ENCODE data around the gene HECW1.

Gene HECW1

DNA sequence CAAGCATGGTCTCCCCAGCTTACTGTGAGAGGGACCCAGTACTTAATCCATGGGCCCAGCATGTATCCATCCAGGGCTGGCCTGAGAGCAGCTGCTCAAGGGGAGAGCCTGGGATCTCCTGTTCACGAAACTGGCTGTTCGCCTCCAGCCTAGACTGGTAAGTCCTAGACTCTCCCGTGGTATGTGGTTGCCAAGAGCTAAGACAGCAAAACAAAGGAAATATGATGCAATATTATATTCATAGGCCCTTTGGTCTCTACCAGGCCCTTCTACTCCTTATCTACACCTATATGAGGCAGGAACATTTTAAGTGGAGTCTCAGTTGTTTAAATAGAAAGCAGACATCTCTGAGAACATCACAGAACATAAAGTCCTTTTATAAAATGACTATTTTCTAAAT, 441.6 kb downstream of the HECW1 start:
- in situ Hi-C loops (cut with HindIII; ENCODE audit: low pct_ligation_motif_present, low sequenced_read_pairs): no loop called here
- Histone ChIP-seq H3K4me3 (ENCODE audit: low read depth, low read length) (no peak overlapping the region), H3K36me3 (replicated peaks) (no peaks in the 10 kb centered on the region), H3K27me3 (replicated peaks) (no peaks in the 10 kb centered on the region), H3K27ac (no peak overlapping the region)
- peak; percentile 69 for DNase-seq
- TF ChIP-seq CTCF (IDR thresholded peaks at IDR 0.05; ENCODE audit: low read depth, low read length, missing control alignments): no peak

GRCh38 chr7:43554423-43554822, 442.0 kb downstream of the HECW1 start:
- Histone ChIP-seq H3K4me3 (ENCODE audit: low read depth, low read length) (no peak overlapping the region), H3K27ac (no peak overlapping the region), H3K27me3 (replicated peaks) (no peaks in the 10 kb centered on the region), H3K36me3 (replicated peaks) (no peaks in the 10 kb centered on the region)
- no peak for DNase-seq
- in situ Hi-C loops (cut with HindIII; ENCODE audit: low pct_ligation_motif_present, low sequenced_read_pairs): no loop called here
- TF ChIP-seq CTCF (IDR thresholded peaks at IDR 0.05; ENCODE audit: low read depth, low read length, missing control alignments): no peak

DNA sequence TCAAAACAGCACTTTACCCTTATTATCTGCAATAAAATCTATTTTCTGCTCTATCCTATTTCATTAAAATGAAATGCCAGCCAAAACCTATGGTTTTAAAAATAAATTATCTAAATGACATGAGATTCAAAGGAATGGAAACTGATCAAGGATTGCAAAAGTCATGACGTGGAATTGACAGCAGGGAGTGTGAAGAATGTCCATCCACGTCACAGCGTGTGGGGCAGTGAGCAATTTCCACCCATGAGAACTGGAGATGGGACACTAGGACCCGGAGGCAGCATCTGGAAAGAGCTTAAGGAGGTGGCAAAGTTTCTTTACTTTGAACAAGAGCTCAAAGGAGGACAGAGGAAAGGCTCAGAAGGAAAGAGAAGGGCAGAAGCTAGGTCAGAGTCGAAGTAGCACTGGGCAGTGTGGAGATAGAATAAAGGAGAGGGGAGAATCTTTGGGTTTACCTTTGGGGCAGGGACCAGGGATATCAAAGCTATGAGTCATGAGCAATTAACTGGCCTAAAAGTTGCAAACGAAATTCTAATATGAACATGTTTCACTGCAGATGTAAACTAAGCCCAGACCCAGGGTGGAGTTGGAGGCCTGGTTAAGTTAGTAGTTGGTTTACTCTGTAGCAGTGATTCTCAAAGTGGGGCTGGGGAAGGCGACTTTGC, 445.5 kb downstream of the HECW1 start:
- Histone ChIP-seq H3K36me3 (replicated peaks) (no peaks in the 10 kb centered on the region), H3K27ac (no peak overlapping the region), H3K27me3 (replicated peaks) (no peaks in the 10 kb centered on the region), H3K4me3 (ENCODE audit: low read depth, low read length) (no peak overlapping the region)
- no peak for DNase-seq
- in situ Hi-C loops (cut with HindIII; ENCODE audit: low pct_ligation_motif_present, low sequenced_read_pairs): no loop called here
- TF ChIP-seq CTCF (IDR thresholded peaks at IDR 0.05; ENCODE audit: low read depth, low read length, missing control alignments): no peak

DNA sequence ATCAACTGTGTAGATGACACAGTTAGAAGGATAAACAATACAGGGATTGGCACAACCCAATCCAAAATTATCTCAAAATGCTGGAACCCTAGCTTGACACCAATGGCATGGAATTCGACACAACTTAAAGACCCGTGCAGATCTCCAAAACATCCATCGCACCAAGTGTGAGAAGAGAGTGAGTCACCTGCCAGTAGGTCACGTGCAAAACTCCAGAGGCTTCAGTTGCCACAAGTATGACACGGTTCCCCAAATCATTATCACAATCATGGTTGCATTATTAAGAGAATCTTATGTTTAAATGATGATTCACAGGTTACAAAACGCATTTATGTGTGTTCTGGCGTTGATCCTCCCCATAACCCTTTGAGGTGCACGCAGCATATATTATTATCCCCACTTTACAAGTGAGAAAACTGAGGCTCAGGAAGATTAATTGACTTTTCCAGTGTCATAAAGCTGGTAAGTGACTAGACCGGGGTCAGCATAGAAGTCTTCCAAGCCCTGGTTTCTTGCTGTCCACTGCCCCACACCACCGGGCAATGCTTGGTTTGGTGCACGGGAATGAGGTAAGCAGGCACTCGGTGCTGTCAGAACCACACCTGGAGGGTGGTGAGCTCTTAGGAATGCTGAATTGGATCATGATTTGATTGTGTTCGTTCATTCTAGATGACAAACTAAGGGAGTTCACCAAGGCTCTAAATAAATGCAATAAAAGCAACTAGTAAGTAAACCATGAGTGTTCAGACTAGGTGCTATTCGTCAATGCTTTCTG, 446.9 kb downstream of the HECW1 start:
- in situ Hi-C loops (cut with HindIII; ENCODE audit: low pct_ligation_motif_present, low sequenced_read_pairs): no loop called here
- DNase-seq: no peak
- no peak for TF ChIP-seq CTCF (IDR thresholded peaks at IDR 0.05; ENCODE audit: low read depth, low read length, missing control alignments)
- no peaks in the 10 kb centered on the region for H3K36me3 ChIP-seq (replicated peaks)
- H3K27me3 ChIP-seq (replicated peaks): no peaks in the 10 kb centered on the region
- H3K4me3 ChIP-seq (ENCODE audit: low read depth, low read length): no peak overlapping the region
- H3K27ac ChIP-seq: no peak overlapping the region

- DNase-seq: no peak
- Histone ChIP-seq H3K36me3 (replicated peaks) (no peaks in the 10 kb centered on the region), H3K27ac (no peak overlapping the region), H3K4me3 (ENCODE audit: low read depth, low read length) (no peak overlapping the region), H3K27me3 (replicated peaks) (no peaks in the 10 kb centered on the region)
- TF ChIP-seq CTCF (IDR thresholded peaks at IDR 0.05; ENCODE audit: low read depth, low read length, missing control alignments): no peak
- in situ Hi-C loops (cut with HindIII; ENCODE audit: low pct_ligation_motif_present, low sequenced_read_pairs): no loop called here
Observed at GRCh38 chr7:43559946-43560335, 447.5 kb downstream of the HECW1 start.

Data from brain microvascular endothelial cell (primary cell).